Fibroblast of mammary gland (primary cell): ENCODE results near the gene TNFRSF6B.
A peak's percentile ranks its signal among the peaks of the same experiment; 100 is the strongest.

Experiments
- DNase-seq: peaks from one replicate; pipeline ENCODE4 v3.0.0-alpha.2; 2010; ENCODE audit warnings: low read depth
- H3K4me3 ChIP-seq: 2 replicates; pipeline ENCODE4 v1.5.1; 2011; ENCODE audit warnings: low read depth, mild to moderate bottlenecking, low read length, moderate library complexity; ENCODE audit not compliant: control insufficient read depth
- CTCF ChIP-seq: conservative IDR thresholded peaks from 2 replicates; pipeline ENCODE4 v1.5.1; 2011; ENCODE audit warnings: low read depth, low read length, inconsistent platforms; ENCODE audit not compliant: control insufficient read depth, insufficient read depth

TNFRSF6B gene

GRCh38 chr20:63680857-63681608 lies 15.4 kb upstream of the TNFRSF6B start:
- no peak for TF ChIP-seq CTCF
- DNase-seq, result no peak

GRCh38 chr20:63681609-63682142 lies 14.8 kb upstream of the TNFRSF6B start:
- no peak for DNase-seq
- H3K4me3 ChIP-seq, result no peak overlapping the region
- no peak for TF ChIP-seq CTCF

More at GRCh38 chr20:63680857-63681608, 15.4 kb upstream of the TNFRSF6B start:
- no peak overlapping the region for H3K4me3 ChIP-seq

GRCh38 chr20:63682384-63683139 lies 13.9 kb upstream of the TNFRSF6B start:
- peak; percentile 99 for DNase-seq
- no peak overlapping the region for H3K4me3 ChIP-seq
- TF ChIP-seq CTCF, result no peak

- no peak overlapping the region for H3K4me3 ChIP-seq
- no peak for DNase-seq
- no peak for TF ChIP-seq CTCF
These were observed 11.0 kb upstream of the TNFRSF6B start for GRCh38 chr20:63685269-63686026.

- DNase-seq, result no peak
- no peak overlapping the region for H3K4me3 ChIP-seq
These were observed 10.4 kb upstream of the TNFRSF6B start for GRCh38 chr20:63686094-63686491.

More at GRCh38 chr20:63686094-63686491, 10.4 kb upstream of the TNFRSF6B start:
- TF ChIP-seq CTCF, result no peak
